ENCODE results near the gene ABLIM1. TPM values are rescaled to one million over a fixed set of nuclear protein-coding genes. Genes with fewer than 3 reads are reported as not detected.
A peak's percentile ranks its signal among the peaks of the same experiment; 100 is the strongest.

ABLIM1 gene
- total and polyA plus RNA-seq, 8 donors, result 28.1 to 276 (median 92.9) TPM

DNA sequence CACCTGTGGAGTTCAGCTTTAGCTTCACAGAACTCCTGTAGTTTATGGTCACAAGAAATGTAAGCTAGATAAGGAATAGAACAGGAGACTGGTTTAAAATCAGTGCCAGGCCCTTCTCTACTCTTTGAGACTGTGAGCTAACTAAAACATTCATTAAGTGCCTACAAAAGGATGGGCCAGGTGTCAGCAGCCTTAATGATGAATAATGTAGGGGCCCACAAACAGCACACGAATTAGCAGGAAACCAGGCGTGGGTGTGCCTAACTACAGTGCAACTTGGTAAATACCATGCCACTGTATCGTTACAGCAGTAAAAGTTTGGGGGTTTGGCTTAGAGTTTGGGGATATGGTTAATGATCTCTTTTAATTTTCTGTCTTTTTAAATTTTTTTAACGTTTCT, 6.1 kb upstream of the ABLIM1 start:
- peak overlapping the region in 1 of 5 donors; percentile 52 for H3K27ac ChIP-seq
- WGBS, 5 donors, result 53 to 59% (median 56%) methylated on average over 4 of the region's 4 CpGs
- DNase-seq, result peak in 1 of 2 donors; percentile 45

GRCh38 chr10:114663626-114664025, 5.6 kb upstream of the ABLIM1 start:
- H3K27ac ChIP-seq, result peak overlapping the region in 3 of 5 donors; percentile 6 to 52 (median 30)

More for the DNA sequence above, 6.1 kb upstream of the ABLIM1 start:
- intact Hi-C loops (cut with DNase I; ENCODE audit: low total_unique reads), result no loop called here
- no peak overlapping the region for H3K4me3 ChIP-seq
- H3K36me3 ChIP-seq, result no peaks in the 10 kb centered on the region
- H3K27me3 ChIP-seq, result no peaks in the 10 kb centered on the region
- H3K9me3 ChIP-seq, result no peaks in the 10 kb centered on the region
- H3K4me1 ChIP-seq, result peaks cover 0 to 18% (median 0%) of the 10 kb centered on the region in 4 donors
- TF ChIP-seq EP300 (IDR thresholded peaks at IDR 0.05) (no peak), POLR2AphosphoS5 (IDR thresholded peaks at IDR 0.05) (no peak), POLR2A (IDR thresholded peaks at IDR 0.05) (no peak)
- TF ChIP-seq, protein P1, sequence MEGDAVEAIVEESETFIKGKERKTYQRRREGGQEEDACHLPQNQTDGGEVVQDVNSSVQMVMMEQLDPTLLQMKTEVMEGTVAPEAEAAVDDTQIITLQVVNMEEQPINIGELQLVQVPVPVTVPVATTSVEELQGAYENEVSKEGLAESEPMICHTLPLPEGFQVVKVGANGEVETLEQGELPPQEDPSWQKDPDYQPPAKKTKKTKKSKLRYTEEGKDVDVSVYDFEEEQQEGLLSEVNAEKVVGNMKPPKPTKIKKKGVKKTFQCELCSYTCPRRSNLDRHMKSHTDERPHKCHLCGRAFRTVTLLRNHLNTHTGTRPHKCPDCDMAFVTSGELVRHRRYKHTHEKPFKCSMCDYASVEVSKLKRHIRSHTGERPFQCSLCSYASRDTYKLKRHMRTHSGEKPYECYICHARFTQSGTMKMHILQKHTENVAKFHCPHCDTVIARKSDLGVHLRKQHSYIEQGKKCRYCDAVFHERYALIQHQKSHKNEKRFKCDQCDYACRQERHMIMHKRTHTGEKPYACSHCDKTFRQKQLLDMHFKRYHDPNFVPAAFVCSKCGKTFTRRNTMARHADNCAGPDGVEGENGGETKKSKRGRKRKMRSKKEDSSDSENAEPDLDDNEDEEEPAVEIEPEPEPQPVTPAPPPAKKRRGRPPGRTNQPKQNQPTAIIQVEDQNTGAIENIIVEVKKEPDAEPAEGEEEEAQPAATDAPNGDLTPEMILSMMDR (IDR thresholded peaks at IDR 0.05), result no peak

GRCh38 chr10:114662646-114663217, 4.7 kb upstream of the ABLIM1 start:
- 78 to 85% (median 82%) methylated on average over 5 of the region's 5 CpGs for WGBS, 5 donors
- no peak for DNase-seq
- H3K27ac ChIP-seq, result no peak overlapping the region
- H3K9me3 ChIP-seq, result no peaks in the 10 kb centered on the region
- peaks cover 0 to 18% (median 0%) of the 10 kb centered on the region in 4 donors for H3K4me1 ChIP-seq
- no peak overlapping the region for H3K4me3 ChIP-seq
- intact Hi-C loops (cut with DNase I; ENCODE audit: low total_unique reads), result no loop called here
- H3K27me3 ChIP-seq, result no peaks in the 10 kb centered on the region
- TF ChIP-seq EP300 (IDR thresholded peaks at IDR 0.05) (no peak), POLR2AphosphoS5 (IDR thresholded peaks at IDR 0.05) (no peak), POLR2A (IDR thresholded peaks at IDR 0.05) (no peak)
- TF ChIP-seq, protein P1 (IDR thresholded peaks at IDR 0.05), result no peak
- H3K36me3 ChIP-seq, result no peaks in the 10 kb centered on the region

More at GRCh38 chr10:114663626-114664025, 5.6 kb upstream of the ABLIM1 start:
- TF ChIP-seq EP300 (IDR thresholded peaks at IDR 0.05) (no peak), POLR2A (IDR thresholded peaks at IDR 0.05) (no peak), POLR2AphosphoS5 (IDR thresholded peaks at IDR 0.05) (no peak)
- TF ChIP-seq, protein P1 (IDR thresholded peaks at IDR 0.05), result no peak
- Histone ChIP-seq H3K4me3 (no peak overlapping the region), H3K36me3 (no peaks in the 10 kb centered on the region), H3K4me1 (peaks cover 0 to 18% (median 0%) of the 10 kb centered on the region in 4 donors), H3K9me3 (no peaks in the 10 kb centered on the region), H3K27me3 (no peaks in the 10 kb centered on the region)
- DNase-seq, result peak in 1 of 2 donors; percentile 55
- intact Hi-C loops (cut with DNase I; ENCODE audit: low total_unique reads), result no loop called here
- WGBS, 5 donors, result 26 to 59% (median 41%) methylated on average over 8 of the region's 8 CpGs

- H3K9me3 ChIP-seq, result no peaks in the 10 kb centered on the region
- WGBS, 5 donors, result 74 to 83% (median 80%) methylated on average over 3 of the region's 3 CpGs
- no peak for TF ChIP-seq EP300 (IDR thresholded peaks at IDR 0.05)
- TF ChIP-seq POLR2AphosphoS5 (IDR thresholded peaks at IDR 0.05), result no peak
- TF ChIP-seq, protein P1 (IDR thresholded peaks at IDR 0.05), result no peak
- TF ChIP-seq POLR2A (IDR thresholded peaks at IDR 0.05), result no peak
- no peak for DNase-seq
- peaks cover 0 to 18% (median 0%) of the 10 kb centered on the region in 4 donors for H3K4me1 ChIP-seq
- no peaks in the 10 kb centered on the region for H3K27me3 ChIP-seq
- no peak overlapping the region for H3K27ac ChIP-seq
- no peaks in the 10 kb centered on the region for H3K36me3 ChIP-seq
- no peak overlapping the region for H3K4me3 ChIP-seq
- intact Hi-C loops (cut with DNase I; ENCODE audit: low total_unique reads), result no loop called here
These were observed 3.3 kb upstream of the ABLIM1 start for GRCh38 chr10:114661212-114661880.
